Esophagus muscularis mucosa (tissue), 3 donors: ENCODE data around the gene GTF2H3.

Experiments used
- POLR2A ChIP-seq: fragments of 450-650 bp; IDR thresholded peaks from one replicate; pipeline ENCODE4 v1.6.1; 2017; ENCODE audit warnings: antibody characterized with exemption, moderate library complexity, mild to moderate bottlenecking, low read depth
- TF ChIP-seq, protein P1 (sequence below), 3 experiments: fragments of 200-600 bp in 2 of 3; fragments of 450-650 bp in 1 of 3; sonication (generic) in 2 of 3; IDR thresholded peaks; one replicate each; pipeline ENCODE4 v1.5.1; 2017 to 2019; ENCODE audit warnings: antibody characterized with exemption in 3 of 3, mild to moderate bottlenecking in 2 of 3, moderate library complexity in 1 of 3

- TF ChIP-seq, protein P1, sequence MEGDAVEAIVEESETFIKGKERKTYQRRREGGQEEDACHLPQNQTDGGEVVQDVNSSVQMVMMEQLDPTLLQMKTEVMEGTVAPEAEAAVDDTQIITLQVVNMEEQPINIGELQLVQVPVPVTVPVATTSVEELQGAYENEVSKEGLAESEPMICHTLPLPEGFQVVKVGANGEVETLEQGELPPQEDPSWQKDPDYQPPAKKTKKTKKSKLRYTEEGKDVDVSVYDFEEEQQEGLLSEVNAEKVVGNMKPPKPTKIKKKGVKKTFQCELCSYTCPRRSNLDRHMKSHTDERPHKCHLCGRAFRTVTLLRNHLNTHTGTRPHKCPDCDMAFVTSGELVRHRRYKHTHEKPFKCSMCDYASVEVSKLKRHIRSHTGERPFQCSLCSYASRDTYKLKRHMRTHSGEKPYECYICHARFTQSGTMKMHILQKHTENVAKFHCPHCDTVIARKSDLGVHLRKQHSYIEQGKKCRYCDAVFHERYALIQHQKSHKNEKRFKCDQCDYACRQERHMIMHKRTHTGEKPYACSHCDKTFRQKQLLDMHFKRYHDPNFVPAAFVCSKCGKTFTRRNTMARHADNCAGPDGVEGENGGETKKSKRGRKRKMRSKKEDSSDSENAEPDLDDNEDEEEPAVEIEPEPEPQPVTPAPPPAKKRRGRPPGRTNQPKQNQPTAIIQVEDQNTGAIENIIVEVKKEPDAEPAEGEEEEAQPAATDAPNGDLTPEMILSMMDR (IDR thresholded peaks at IDR 0.05): no peak
- no peak for TF ChIP-seq POLR2A
Measured at GRCh38 chr12:123654129-123654701, 20.6 kb downstream of the GTF2H3 start.
